IMR-90 (cell line): Measurements from ENCODE around the gene ARMH1.

Experiments
- BHLHE40 ChIP-seq: fragments of 150-350 bp; IDR thresholded peaks from 2 replicates; pipeline ENCODE4 v1.6.1; 2016; ENCODE audit warnings: mild to moderate bottlenecking, low read depth, low read length
- CEBPB ChIP-seq: IDR thresholded peaks from 2 replicates; pipeline ENCODE4 v1.6.1; 2012; ENCODE audit warnings: low read depth, low read length, improper control_type of control experiment
- CTCF ChIP-seq: conservative IDR thresholded peaks from 2 replicates; pipeline ENCODE4 v1.5.1; 2012; ENCODE audit warnings: mild to moderate bottlenecking, low read depth, low read length, improper control_type of control experiment
- POLR2A ChIP-seq: IDR thresholded peaks from 2 replicates; pipeline ENCODE4 v1.6.1; 2012; ENCODE audit warnings: mild to moderate bottlenecking, low read depth, low read length
- RCOR1 ChIP-seq: IDR thresholded peaks from 2 replicates; pipeline ENCODE4 v1.6.1; 2012; ENCODE audit warnings: mild to moderate bottlenecking, low read length, improper control_type of control experiment; ENCODE audit not compliant: insufficient replicate concordance

- TF ChIP-seq POLR2A (no peak), RCOR1 (no peak), CTCF (no peak), CEBPB (no peak), BHLHE40 (no peak)
Observed at GRCh38 chr1:44635439-44635838, 39.1 kb upstream of the ARMH1 start.
